ENCODE data around the gene OSBPL6. TPM values are rescaled to one million over a fixed set of nuclear protein-coding genes. Genes with fewer than 3 reads are reported as not detected.

OSBPL6 gene
- total and polyA plus RNA-seq, 9 of the 15 experiments (the other 6 are each of a cell fraction or from before 2014, with no cell fraction given), result 3.4 to 12.7 (median 9.3) TPM

- in situ Hi-C loops (cut with MboI) (no loop called here), intact Hi-C loops (cut with micrococcal nuclease) (no loop called here)
- Histone ChIP-seq H3K27ac (ENCODE audit: extremely low read depth, low read depth, low read length) (no peak overlapping the region), H3K36me3 (ENCODE audit: control insufficient read depth, insufficient read depth, low read length) (no peaks in the 10 kb centered on the region), H3K79me2 (ENCODE audit: control insufficient read depth, insufficient read depth, low read length) (no peaks in the 10 kb centered on the region), H3K9me1 (ENCODE audit: control insufficient read depth, insufficient read depth, low read length) (no peaks in the 10 kb centered on the region), H3K4me2 (ENCODE audit: insufficient read depth, low read length) (no peak overlapping the region), H3K27me3 (ENCODE audit: control insufficient read depth in 2 of 2, insufficient read depth in 2 of 2, low read length in 2 of 2) (no peaks in the 10 kb centered on the region), H3K9me3 (replicated peaks; ENCODE audit: control insufficient read depth, insufficient read depth, low read depth, low read length) (no peaks in the 10 kb centered on the region), H4K20me1 (replicated peaks; ENCODE audit: control insufficient read depth, insufficient read depth, low read length) (no peaks in the 10 kb centered on the region), H3K4me1 (replicated peaks in 1 of 2; ENCODE audit: control insufficient read depth in 2 of 2, insufficient read depth in 2 of 2, low read length in 2 of 2) (no peaks in the 10 kb centered on the region), H3K9ac (ENCODE audit: insufficient read depth in 1 of 2, low read depth in 2 of 2, low read length in 2 of 2) (no peak overlapping the region), H3K4me3 (no peak overlapping the region), H2AFZ (ENCODE audit: low read depth, low read length) (no peak overlapping the region)
- DNase-seq (ENCODE audit: extremely low read depth in 1 of 4, low spot score in 3 of 4) (no peak), FAIRE-seq (no peak), ATAC-seq (no peak)
- ChIA-PET POLR2A (interaction anchor here (1.0 kb wide), 1 partner anchor 286 kb away, joined by 3 read pairs; no protein-coding TSS in a partner anchor), CTCF (ENCODE audit: low intra/inter-chr PET ratio) (interaction anchor here (0.6 kb wide), 1 partner anchor 121 kb away, joined by 3 read pairs; no protein-coding TSS in a partner anchor)
- 27% methylated on average over 3 of the region's 3 CpGs for WGBS (ENCODE audit: insufficient coverage, low coverage, missing lambda C conversion rate)
- BruUV-seq (replicated peaks), result no TSS peak
- TF ChIP-seq, protein P1, sequence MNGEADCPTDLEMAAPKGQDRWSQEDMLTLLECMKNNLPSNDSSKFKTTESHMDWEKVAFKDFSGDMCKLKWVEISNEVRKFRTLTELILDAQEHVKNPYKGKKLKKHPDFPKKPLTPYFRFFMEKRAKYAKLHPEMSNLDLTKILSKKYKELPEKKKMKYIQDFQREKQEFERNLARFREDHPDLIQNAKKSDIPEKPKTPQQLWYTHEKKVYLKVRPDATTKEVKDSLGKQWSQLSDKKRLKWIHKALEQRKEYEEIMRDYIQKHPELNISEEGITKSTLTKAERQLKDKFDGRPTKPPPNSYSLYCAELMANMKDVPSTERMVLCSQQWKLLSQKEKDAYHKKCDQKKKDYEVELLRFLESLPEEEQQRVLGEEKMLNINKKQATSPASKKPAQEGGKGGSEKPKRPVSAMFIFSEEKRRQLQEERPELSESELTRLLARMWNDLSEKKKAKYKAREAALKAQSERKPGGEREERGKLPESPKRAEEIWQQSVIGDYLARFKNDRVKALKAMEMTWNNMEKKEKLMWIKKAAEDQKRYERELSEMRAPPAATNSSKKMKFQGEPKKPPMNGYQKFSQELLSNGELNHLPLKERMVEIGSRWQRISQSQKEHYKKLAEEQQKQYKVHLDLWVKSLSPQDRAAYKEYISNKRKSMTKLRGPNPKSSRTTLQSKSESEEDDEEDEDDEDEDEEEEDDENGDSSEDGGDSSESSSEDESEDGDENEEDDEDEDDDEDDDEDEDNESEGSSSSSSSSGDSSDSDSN (IDR thresholded peaks at IDR 0.05; ENCODE audit: borderline replicate concordance in 1 of 2, low read depth in 2 of 2, low read length in 2 of 2), result no peak
- TF ChIP-seq MLLT1 (IDR thresholded peaks at IDR 0.05) (no peak), NCOR1 (IDR thresholded peaks at IDR 0.05) (no peak), HCFC1 (IDR thresholded peaks at IDR 0.05; ENCODE audit: low read depth, low read length) (no peak), HDAC8 (tag; IDR thresholded peaks at IDR 0.05) (no peak), PATZ1 (CRISPR knock-in tag; IDR thresholded peaks at IDR 0.05; ENCODE audit: borderline replicate concordance) (no peak), ELF2 (CRISPR knock-in tag; IDR thresholded peaks at IDR 0.05) (no peak), MCM2 (IDR thresholded peaks at IDR 0.05; ENCODE audit: low read depth) (no peak), E2F8 (IDR thresholded peaks at IDR 0.05; ENCODE audit: low read depth, partially characterized antibody) (no peak), KAT2B (IDR thresholded peaks at IDR 0.05; ENCODE audit: low read depth, low read length) (no peak), ZNF175 (CRISPR knock-in tag; IDR thresholded peaks at IDR 0.05; ENCODE audit: low read depth) (no peak), ZBTB7A (IDR thresholded peaks at IDR 0.05; ENCODE audit: borderline replicate concordance, control insufficient read depth, low read depth, low read length) (no peak)
- TF ChIP-seq, protein P2, sequence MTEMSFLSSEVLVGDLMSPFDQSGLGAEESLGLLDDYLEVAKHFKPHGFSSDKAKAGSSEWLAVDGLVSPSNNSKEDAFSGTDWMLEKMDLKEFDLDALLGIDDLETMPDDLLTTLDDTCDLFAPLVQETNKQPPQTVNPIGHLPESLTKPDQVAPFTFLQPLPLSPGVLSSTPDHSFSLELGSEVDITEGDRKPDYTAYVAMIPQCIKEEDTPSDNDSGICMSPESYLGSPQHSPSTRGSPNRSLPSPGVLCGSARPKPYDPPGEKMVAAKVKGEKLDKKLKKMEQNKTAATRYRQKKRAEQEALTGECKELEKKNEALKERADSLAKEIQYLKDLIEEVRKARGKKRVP (CRISPR knock-in tag; IDR thresholded peaks at IDR 0.05), result no peak
These were observed 182.7 kb downstream of the OSBPL6 start for GRCh38 chr2:178377046-178377445.
